Measurements from ENCODE around the gene DYNC1I2. TPM values are rescaled to one million over a fixed set of nuclear protein-coding genes. Genes with fewer than 3 reads are reported as not detected.

Gene DYNC1I2
- total RNA-seq, 1 donor from 2014 or later: 118 TPM

GRCh38 chr2:171673905-171674304, 13.4 kb upstream of the DYNC1I2 start:
- peaks cover 17% of the 10 kb centered on the region for H3K27me3 Mint-ChIP-seq (ENCODE audit: unreplicated experiment)
- no peak overlapping the region for H3K27ac Mint-ChIP-seq (ENCODE audit: unreplicated experiment)
- H3K4me3 Mint-ChIP-seq (ENCODE audit: unreplicated experiment): no peak overlapping the region
- no peaks in the 10 kb centered on the region for H3K9me3 Mint-ChIP-seq (ENCODE audit: unreplicated experiment)
- peaks cover 6% of the 10 kb centered on the region for H3K4me1 Mint-ChIP-seq (ENCODE audit: unreplicated experiment)
- TF ChIP-seq, protein P1, sequence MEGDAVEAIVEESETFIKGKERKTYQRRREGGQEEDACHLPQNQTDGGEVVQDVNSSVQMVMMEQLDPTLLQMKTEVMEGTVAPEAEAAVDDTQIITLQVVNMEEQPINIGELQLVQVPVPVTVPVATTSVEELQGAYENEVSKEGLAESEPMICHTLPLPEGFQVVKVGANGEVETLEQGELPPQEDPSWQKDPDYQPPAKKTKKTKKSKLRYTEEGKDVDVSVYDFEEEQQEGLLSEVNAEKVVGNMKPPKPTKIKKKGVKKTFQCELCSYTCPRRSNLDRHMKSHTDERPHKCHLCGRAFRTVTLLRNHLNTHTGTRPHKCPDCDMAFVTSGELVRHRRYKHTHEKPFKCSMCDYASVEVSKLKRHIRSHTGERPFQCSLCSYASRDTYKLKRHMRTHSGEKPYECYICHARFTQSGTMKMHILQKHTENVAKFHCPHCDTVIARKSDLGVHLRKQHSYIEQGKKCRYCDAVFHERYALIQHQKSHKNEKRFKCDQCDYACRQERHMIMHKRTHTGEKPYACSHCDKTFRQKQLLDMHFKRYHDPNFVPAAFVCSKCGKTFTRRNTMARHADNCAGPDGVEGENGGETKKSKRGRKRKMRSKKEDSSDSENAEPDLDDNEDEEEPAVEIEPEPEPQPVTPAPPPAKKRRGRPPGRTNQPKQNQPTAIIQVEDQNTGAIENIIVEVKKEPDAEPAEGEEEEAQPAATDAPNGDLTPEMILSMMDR (IDR thresholded peaks at IDR 0.05): no peak
- no peaks in the 10 kb centered on the region for H3K36me3 Mint-ChIP-seq (ENCODE audit: unreplicated experiment)
- no peak for DNase-seq (ENCODE audit: extremely low spot score, unreplicated experiment)

DNA sequence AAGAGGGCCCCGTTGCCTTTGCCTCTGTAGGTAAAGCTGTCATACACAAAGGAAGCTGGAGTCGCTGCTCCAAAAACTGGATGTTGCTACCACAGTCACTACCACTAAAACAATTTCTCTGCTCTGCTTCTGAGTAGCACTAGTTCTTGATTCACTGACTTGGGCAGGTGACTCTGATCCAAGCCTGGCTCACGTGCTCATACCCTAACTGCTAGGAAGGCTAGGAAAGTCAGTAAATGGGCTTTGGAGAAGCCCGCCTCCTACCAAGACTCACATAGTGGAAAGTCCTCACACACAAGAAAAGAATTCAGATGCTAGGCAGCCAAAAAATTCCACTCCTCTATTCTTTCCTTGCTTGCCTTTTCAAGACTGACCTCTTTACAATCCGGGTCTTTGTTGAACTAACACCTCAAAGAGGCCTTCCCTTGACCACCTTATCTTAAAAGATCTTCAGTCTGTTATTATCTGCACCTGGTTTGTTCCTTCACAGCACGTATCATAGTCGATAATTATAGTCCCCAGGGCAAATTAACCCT, 11.4 kb upstream of the DYNC1I2 start:
- H3K4me1 Mint-ChIP-seq (ENCODE audit: unreplicated experiment): peaks cover 4% of the 10 kb centered on the region
- H3K9me3 Mint-ChIP-seq (ENCODE audit: unreplicated experiment): no peaks in the 10 kb centered on the region
- H3K36me3 Mint-ChIP-seq (ENCODE audit: unreplicated experiment): no peaks in the 10 kb centered on the region
- H3K4me3 Mint-ChIP-seq (ENCODE audit: unreplicated experiment): no peak overlapping the region
- peaks cover 9% of the 10 kb centered on the region for H3K27me3 Mint-ChIP-seq (ENCODE audit: unreplicated experiment)
- TF ChIP-seq, protein P1 (IDR thresholded peaks at IDR 0.05): no peak
- no peak overlapping the region for H3K27ac Mint-ChIP-seq (ENCODE audit: unreplicated experiment)
- DNase-seq (ENCODE audit: extremely low spot score, unreplicated experiment): no peak

DNA sequence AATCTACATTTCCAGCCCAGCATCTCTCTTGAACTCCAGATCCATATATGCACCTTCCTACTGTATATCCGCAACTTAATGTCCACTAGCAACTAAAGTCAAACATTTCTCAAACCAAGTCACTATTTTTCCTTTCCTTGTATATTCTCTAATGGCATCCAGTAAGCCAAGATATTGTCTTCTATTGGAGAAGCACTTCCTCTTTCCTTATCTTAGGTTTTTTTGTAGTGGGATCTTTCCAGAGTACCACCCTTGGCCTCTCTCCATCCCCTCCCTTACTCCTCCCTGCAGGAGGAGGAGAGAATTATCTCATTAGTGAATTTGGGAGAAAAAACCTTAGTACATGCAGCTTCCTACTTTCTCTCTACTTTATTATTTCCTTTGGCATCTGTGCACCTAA, 8.7 kb upstream of the DYNC1I2 start:
- no peak overlapping the region for H3K27ac Mint-ChIP-seq (ENCODE audit: unreplicated experiment)
- H3K4me1 Mint-ChIP-seq (ENCODE audit: unreplicated experiment): peaks cover 2% of the 10 kb centered on the region
- TF ChIP-seq, protein P1 (IDR thresholded peaks at IDR 0.05): no peak
- H3K9me3 Mint-ChIP-seq (ENCODE audit: unreplicated experiment): no peaks in the 10 kb centered on the region
- H3K4me3 Mint-ChIP-seq (ENCODE audit: unreplicated experiment): no peak overlapping the region
- no peaks in the 10 kb centered on the region for H3K36me3 Mint-ChIP-seq (ENCODE audit: unreplicated experiment)
- no peak for DNase-seq (ENCODE audit: extremely low spot score, unreplicated experiment)
- peaks cover 18% of the 10 kb centered on the region for H3K27me3 Mint-ChIP-seq (ENCODE audit: unreplicated experiment)

GRCh38 chr2:171688129-171688465, 828 bp downstream of the DYNC1I2 start:
- peak overlapping the region; percentile 94 for H3K4me3 Mint-ChIP-seq (ENCODE audit: unreplicated experiment)
- H3K4me1 Mint-ChIP-seq (ENCODE audit: unreplicated experiment): peaks cover 21% of the 10 kb centered on the region
- TF ChIP-seq, protein P1 (IDR thresholded peaks at IDR 0.05): no peak

DNA sequence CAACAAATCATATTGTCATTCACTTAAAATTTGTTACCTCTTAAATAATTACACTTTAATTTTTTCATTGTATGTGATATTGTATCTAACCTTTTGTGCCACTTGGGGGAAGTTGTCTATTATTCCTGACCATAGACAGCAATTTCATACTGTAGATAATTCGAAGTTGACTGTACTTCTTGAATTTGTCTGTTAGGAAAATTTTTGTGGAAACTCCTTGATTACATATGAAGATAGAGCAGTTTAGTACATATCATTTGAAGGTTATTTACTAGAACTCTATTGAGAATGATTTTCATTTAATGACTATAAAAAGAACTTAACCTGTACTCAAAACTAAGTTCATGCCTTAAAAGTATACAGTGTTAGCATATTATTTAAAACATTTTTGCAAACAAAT, 5.1 kb downstream of the DYNC1I2 start:
- H3K4me1 Mint-ChIP-seq (ENCODE audit: unreplicated experiment): peaks cover 20% of the 10 kb centered on the region
- no peak for DNase-seq (ENCODE audit: extremely low spot score, unreplicated experiment)
- no peaks in the 10 kb centered on the region for H3K27me3 Mint-ChIP-seq (ENCODE audit: unreplicated experiment)
- H3K4me3 Mint-ChIP-seq (ENCODE audit: unreplicated experiment): no peak overlapping the region
- TF ChIP-seq, protein P1 (IDR thresholded peaks at IDR 0.05): no peak
- H3K36me3 Mint-ChIP-seq (ENCODE audit: unreplicated experiment): peaks cover 47% of the 10 kb centered on the region
- no peaks in the 10 kb centered on the region for H3K9me3 Mint-ChIP-seq (ENCODE audit: unreplicated experiment)
- no peak overlapping the region for H3K27ac Mint-ChIP-seq (ENCODE audit: unreplicated experiment)

More at GRCh38 chr2:171688129-171688465, 828 bp downstream of the DYNC1I2 start:
- Mint-ChIP-seq H3K27ac (ENCODE audit: unreplicated experiment) (peak overlapping the region; percentile 99), H3K36me3 (ENCODE audit: unreplicated experiment) (peaks cover 25% of the 10 kb centered on the region), H3K9me3 (ENCODE audit: unreplicated experiment) (no peaks in the 10 kb centered on the region), H3K27me3 (ENCODE audit: unreplicated experiment) (peaks cover 7% of the 10 kb centered on the region)
- no peak for DNase-seq (ENCODE audit: extremely low spot score, unreplicated experiment)
